GM18870 (cell line): ENCODE data around the gene HLA-DOA.
A peak's percentile ranks its signal among the peaks of the same experiment; 100 is the strongest.

Source experiments
- ATAC-seq: cut with Tn5 transposase; IDR thresholded peaks from one replicate; pipeline ENCODE4 v1.9.1; 2021; ENCODE audit warnings: moderate library complexity; ENCODE audit not compliant: unreplicated experiment

Gene HLA-DOA

GRCh38 chr6:32980488-32981038 lies 28.8 kb downstream of the HLA-DOA start:
- no peak for ATAC-seq

GRCh38 chr6:32979720-32980487 lies 29.5 kb downstream of the HLA-DOA start:
- no peak for ATAC-seq

DNA sequence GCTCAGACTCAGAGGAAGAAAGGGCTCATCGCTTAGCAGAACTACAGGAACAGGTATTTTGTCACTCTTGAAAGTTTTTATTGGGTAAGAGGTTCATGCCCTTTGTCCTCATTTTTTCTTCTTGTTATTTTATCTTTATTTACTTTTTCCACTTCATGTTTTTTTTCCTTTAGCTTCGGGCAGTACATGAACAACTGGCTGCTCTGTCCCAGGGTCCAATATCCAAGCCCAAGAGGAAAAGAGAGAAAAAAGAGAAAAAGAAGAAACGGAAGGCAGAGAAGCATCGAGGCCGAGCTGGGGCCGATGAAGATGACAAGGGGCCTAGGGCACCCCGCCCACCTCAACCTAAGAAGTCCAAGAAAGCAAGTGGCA lies 31.5 kb downstream of the HLA-DOA start:
- ATAC-seq = no peak

DNA sequence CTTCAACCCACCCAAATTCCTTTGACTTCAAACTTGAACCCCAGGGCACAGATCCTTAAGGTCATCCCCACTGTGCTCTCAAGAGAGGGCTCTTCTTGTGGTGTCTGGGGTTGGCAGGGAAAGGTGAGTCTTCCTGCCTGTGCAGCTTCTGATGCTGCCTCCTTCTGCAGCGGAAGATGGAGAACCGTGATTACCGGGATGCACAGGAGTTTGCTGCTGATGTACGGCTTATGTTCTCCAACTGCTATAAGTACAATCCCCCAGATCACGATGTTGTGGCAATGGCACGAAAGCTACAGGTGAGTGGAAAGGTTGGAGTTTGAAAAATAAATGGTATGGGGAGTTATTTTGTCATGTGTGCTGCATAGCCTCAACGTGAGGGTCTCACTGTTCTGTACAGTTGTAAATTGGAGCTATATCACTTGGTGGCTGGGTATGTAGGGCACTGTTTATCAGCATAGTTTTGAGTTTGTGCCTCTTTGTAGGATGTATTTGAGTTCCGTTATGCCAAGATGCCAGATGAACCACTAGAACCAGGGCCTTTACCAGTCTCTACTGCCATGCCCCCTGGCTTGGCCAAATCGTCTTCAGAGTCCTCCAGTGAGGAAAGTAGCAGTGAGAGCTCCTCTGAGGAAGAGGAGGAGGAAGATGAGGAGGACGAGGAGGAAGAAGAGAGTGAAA lies 32.0 kb downstream of the HLA-DOA start:
- ATAC-seq = no peak

DNA sequence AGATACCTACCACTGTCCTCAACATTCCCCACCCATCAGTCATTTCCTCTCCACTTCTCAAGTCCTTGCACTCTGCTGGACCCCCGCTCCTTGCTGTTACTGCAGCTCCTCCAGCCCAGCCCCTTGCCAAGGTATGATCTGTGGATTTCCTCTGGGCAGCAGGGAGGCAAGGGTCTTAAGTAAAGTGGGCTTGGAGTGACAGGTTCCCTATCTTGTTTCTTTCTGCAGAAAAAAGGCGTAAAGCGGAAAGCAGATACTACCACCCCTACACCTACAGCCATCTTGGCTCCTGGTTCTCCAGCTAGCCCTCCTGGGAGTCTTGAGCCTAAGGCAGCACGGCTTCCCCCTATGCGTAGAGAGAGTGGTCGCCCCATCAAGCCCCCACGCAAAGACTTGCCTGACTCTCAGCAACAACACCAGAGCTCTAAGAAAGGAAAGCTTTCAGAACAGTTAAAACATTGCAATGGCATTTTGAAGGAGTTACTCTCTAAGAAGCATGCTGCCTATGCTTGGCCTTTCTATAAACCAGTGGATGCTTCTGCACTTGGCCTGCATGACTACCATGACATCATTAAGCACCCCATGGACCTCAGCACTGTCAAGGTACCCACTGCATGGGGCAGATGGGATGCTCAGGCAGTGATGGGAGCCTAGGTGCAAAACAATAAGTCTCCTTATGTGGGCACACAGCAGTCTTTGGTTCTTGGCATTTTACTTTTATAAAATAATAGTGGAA lies 32.9 kb downstream of the HLA-DOA start:
- ATAC-seq = no peak

- no peak for ATAC-seq
Observed at GRCh38 chr6:32975886-32976285, 33.5 kb downstream of the HLA-DOA start.

DNA sequence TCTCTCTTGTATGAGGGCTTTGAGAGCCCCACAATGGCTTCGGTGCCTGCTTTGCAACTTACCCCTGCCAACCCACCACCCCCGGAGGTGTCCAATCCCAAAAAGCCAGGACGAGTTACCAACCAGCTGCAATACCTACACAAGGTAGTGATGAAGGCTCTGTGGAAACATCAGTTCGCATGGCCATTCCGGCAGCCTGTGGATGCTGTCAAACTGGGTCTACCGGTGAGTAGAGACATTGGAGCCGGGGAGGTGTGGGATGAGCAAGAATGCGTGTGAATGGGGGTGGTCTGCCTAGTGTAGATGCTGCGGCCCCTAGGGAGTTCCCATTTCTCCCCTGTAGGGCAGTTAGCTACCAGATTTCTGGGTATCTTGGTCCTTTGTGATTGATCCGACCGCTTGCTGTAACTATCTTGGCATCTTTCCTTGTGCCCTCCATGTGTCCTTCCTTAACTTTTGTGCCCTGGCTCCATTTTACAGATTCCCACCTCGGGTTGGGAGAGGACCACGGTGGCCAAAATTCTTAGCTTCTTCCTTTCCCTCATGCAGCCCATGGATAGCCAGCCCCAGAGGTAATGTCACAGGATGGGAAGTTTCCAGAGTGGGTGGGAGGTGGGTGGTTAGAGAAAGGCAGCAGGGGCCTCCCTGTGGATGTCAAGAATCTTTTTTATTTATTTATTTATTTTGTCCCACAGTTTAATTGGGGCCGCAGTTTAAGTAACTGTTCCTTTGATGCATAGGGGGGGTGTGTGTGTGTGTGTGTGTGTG lies 34.7 kb downstream of the HLA-DOA start:
- no peak for ATAC-seq

GRCh38 chr6:32974016-32974333 lies 35.4 kb downstream of the HLA-DOA start:
- ATAC-seq = no peak

GRCh38 chr6:32973144-32974015 lies 36.0 kb downstream of the HLA-DOA start:
- no peak for ATAC-seq

DNA sequence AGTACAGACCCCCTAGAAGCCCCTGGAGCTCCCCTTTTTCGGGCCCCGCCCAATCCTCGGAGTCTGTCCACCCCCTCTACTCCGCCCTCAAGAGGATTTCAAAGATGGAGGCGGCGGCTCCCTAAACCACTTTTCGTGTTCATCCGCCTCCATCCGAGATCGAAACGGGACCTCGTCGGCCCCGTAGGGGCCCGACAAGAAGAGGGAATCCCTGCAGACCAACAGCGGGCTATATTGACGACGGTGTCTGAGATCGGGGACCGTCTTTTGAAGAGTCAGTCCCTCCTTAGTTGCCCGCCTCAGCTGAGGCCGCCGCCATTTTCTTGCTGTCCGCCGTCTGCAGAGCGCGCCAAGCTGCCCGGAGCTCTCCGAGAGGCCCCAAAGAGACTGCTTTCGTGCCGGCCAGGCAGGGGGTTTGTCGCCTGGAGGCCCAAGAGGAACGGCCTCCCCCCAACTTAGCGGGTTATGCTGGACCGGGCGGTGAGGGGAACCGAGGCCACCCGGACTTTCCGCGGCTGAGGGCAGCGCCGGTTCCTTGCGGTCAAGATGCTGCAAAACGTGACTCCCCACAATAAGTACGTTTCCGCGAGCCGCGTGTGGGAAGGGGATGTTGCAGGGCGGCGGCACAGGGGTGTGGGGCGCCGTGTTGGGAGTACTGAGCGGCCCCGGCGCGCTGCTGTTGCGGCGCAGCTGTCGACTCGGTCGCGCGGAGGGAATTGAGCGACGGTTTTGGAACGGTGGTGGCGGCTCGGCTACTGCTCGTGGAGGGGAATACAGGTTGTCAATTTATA lies 36.8 kb downstream of the HLA-DOA start:
- no peak for ATAC-seq

DNA sequence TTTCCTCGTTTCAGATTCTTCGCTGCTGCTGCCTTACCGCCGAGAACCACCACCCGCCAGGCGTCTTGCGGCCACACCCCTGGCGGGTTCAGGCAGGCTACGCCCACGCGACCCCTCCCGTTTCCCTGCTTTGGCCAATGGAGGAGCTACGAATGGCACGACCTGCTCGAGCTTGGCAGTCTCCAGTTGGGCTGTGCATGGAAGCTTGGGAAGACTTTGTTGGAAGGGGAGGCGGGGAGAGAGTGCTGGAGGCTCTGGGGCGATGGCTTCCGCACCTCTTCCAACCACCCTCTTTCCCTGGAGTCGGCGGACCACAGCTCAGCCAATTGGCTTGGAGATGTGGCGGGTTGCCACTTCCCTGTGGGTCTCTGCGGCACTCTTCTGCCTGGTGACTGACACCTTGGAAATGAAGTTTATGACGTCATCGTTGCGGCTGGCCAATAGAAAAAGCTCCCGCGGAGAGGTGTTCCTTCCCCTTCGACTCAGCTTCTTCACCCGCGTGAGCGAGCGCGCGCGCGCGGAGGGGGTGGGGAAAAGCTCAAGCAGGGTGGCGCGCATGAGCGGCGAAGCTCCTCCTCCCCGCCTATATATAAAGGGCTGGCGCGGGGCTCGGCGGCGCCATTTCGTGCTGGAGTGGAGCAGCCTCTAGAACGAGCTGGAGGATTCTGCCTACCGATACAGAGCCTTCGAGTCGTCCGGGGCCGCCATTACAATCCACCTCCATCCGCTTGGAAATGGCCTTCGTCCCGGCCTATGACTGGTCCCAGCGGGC lies 37.6 kb downstream of the HLA-DOA start:
- ATAC-seq = peak; percentile 49

DNA sequence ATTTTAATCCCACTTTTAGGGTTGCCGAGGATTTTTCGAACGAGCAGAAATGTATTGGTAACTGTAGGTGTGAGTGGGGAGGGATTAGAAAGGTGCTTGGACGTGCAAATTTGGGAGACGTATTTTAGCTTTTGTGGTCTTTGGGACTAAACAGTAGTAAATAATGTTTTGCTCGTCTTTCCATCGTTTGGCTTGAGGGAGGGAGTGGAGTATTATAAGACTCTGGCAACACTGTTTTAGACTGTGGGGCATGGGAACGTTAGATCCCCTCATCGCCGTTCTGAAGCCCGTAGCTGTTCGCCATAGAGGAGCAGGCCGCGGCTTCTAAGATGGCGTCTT lies 38.2 kb downstream of the HLA-DOA start:
- no peak for ATAC-seq

DNA sequence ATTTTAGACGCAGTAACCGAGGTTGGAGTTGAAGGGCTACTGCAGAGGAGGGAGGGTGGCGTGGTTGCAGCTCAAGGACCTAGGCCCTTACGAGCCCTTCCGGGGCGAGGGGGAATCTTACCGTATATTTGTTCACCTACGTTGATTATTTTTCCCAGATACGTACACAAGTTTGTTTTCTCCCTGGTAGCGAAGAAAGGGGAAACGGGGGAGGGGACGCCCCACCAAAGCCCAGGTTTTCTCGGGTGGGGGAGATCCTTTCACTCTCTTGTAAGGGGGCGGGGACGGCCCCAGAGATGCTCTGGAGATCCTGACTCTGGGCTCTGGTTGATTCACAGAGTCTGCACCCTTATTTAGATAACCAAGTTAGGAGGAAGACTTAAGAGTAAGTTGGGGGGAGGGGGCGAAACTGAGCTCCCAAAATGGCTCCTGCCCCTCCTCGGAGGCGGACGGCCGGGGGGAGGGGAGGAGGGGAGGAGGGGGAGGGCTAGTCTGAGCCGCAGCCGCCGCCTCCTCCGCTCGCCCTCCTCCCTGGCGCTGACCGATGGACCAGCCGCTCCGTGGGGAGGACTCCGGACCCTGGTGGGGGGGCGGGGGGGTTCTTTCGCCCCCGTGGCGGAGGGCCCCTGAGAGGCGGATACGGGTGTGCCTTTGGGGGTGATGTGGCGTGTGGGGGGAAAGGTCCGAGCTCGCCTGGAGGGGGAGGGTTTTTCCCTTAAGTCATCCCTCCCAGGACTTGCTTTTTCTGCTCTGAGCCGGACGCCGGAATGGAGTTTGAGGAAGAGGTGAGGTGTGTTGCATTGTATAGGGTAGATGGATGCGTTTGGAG lies 38.8 kb downstream of the HLA-DOA start:
- ATAC-seq = no peak

- ATAC-seq = no peak
Observed at GRCh38 chr6:32969685-32970412, 39.5 kb downstream of the HLA-DOA start.

DNA sequence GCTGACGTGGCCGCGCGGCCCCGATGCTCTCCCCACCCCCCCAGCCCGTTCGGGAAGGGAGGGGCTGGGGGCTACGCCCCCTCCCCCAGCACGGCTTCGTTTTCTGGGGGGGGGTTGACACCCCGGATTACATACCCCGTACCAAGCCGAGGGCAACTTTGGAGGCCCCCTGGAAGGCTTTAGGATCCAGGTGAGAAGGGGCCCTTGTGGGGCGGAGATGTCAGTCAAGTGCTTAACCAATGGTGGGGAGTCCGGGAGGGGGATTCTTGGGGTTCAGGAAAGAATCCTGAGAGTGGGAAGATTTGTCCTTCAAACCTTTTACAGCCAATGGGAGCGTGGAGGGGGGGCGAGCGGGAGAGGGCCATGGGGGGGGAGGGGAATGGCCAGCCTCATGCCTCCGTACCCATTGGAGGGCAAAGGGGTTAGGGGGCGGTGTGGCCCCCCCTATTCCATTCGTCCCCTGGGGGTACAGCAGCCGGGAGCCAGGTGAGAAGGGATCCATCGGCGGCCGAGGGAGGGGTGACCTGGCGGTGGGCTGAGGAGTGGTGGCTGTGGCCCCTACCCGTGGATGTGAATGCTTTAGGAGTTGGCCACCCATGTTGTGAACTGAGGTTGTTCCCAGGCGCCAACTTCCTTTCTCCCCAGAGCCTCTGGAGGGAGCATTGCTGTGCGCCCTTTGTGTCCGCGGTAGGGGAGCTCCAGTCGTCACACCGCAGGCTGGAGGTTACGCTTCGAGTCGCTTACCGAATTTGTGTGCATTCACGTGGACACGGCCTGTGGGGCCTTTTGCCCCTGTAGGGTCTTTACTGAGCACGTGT lies 40.3 kb downstream of the HLA-DOA start:
- ATAC-seq = no peak
